Measurements from ENCODE around the gene WT1. TPM values are rescaled to one million over a fixed set of nuclear protein-coding genes. Genes with fewer than 3 reads are reported as not detected.
A peak's percentile ranks its signal among the peaks of the same experiment; 100 is the strongest.

WT1 gene
- total RNA-seq, 1 donor from 2014 or later = not detected

DNA sequence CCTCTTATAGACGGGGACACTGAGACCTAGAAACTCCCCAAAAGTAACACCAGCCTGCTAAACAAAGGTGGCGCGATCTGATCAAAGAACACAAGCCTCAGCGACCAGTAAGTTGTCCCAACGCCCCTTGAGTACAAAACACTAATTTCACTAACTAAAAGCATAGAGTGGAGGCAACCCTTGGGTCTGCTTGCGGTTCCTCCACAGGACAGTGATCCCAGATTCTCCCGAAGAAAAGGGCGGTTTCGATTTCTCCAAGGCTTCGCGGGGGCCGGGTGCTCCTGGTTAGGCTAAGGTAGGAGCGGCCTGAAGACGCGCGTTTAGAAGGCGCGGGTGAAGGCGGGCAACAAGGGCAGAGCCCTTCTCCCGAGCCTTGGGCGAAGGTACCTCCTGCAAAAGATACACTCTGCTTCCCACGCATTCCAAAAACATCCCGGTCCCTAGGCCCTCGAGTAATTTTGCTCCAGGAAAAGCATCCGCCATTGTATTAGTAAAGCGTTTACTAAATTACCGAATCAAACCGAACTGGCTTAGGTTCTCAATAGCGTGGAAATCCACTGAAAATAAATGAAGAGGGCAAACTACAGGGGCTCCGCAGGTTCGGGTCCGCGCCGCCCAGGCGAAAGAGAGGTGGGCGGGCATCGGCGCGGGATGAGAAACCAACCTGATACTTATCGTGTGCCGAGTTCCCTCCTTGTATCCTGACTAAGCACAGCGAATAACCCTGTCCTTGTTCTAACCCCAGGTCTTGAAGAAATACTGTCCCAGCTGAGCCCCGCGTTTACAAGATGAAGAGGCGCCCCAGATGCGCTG, 2.0 kb downstream of the WT1 start:
- Mint-ChIP-seq H3K4me1 (peaks cover 31% of the 10 kb centered on the region), H3K27ac (no peak overlapping the region), H3K4me3 (peak overlapping the region; percentile 70), H3K27me3 (ENCODE audit: insufficient read depth, low read depth) (peaks cover 88% of the 10 kb centered on the region), H3K9me3 (peaks cover 2% of the 10 kb centered on the region), H3K36me3 (no peaks in the 10 kb centered on the region)
- peak; percentile 93 for TF ChIP-seq EZH2phosphoT487 (IDR thresholded peaks at IDR 0.05)
- TF ChIP-seq EZH2 (IDR thresholded peaks at IDR 0.05) = peak; percentile 94
- TF ChIP-seq, protein P1, sequence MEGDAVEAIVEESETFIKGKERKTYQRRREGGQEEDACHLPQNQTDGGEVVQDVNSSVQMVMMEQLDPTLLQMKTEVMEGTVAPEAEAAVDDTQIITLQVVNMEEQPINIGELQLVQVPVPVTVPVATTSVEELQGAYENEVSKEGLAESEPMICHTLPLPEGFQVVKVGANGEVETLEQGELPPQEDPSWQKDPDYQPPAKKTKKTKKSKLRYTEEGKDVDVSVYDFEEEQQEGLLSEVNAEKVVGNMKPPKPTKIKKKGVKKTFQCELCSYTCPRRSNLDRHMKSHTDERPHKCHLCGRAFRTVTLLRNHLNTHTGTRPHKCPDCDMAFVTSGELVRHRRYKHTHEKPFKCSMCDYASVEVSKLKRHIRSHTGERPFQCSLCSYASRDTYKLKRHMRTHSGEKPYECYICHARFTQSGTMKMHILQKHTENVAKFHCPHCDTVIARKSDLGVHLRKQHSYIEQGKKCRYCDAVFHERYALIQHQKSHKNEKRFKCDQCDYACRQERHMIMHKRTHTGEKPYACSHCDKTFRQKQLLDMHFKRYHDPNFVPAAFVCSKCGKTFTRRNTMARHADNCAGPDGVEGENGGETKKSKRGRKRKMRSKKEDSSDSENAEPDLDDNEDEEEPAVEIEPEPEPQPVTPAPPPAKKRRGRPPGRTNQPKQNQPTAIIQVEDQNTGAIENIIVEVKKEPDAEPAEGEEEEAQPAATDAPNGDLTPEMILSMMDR (IDR thresholded peaks at IDR 0.05) = no peak
- no peaks in the 10 kb centered on the region for H3K36me3 ChIP-seq
- no peaks in the 10 kb centered on the region for H3K9me3 ChIP-seq (ENCODE audit: low read depth)
- H3K4me3 ChIP-seq = no peak overlapping the region
- H4K20me1 ChIP-seq (ENCODE audit: low read depth) = peaks cover 97% of the 10 kb centered on the region
- H3K4me1 ChIP-seq = peaks cover 20% of the 10 kb centered on the region
- DNase-seq (ENCODE audit: low spot score) = peak; percentile 30
- H3K79me2 ChIP-seq (ENCODE audit: low read depth) = no peaks in the 10 kb centered on the region
- H2AFZ ChIP-seq (replicated peaks) = no peak overlapping the region
- H3K4me2 ChIP-seq = no peak overlapping the region
- H3K9ac ChIP-seq = no peak overlapping the region
- H3K27ac ChIP-seq = no peak overlapping the region
- peaks cover 1% of the 10 kb centered on the region for H3F3A ChIP-seq (ENCODE audit: low read depth)
- H3K27me3 ChIP-seq = peaks cover 100% of the 10 kb centered on the region

DNA sequence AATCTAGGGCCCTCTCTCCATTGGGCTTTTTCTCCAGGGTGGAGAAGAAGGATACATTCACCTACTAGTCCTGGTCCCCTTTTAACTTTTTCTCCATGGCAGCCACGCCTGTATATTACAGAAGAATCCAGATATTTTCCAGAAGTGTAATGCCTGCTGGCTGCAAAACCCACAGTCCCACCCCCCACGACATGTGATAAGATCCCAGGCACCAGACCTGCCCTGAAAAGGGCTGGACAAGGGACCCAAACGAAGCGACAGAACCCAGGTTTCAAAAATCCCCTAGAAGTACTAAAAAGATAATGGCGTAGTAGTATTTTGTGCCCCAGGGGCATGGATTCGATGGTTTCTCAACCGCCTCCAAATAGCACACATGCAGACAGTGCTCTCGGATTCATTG, 2.8 kb downstream of the WT1 start:
- H3K27ac Mint-ChIP-seq = no peak overlapping the region
- H3K27ac ChIP-seq = no peak overlapping the region
- peaks cover 100% of the 10 kb centered on the region for H3K27me3 ChIP-seq
- H3K9me3 ChIP-seq (ENCODE audit: low read depth) = no peaks in the 10 kb centered on the region
- peaks cover 20% of the 10 kb centered on the region for H3K4me1 ChIP-seq
- H3K36me3 ChIP-seq = no peaks in the 10 kb centered on the region
- H3K4me3 Mint-ChIP-seq = no peak overlapping the region
- H4K20me1 ChIP-seq (ENCODE audit: low read depth) = peaks cover 97% of the 10 kb centered on the region
- H3K4me1 Mint-ChIP-seq = peaks cover 29% of the 10 kb centered on the region
- no peaks in the 10 kb centered on the region for H3K36me3 Mint-ChIP-seq
- H3K9ac ChIP-seq = no peak overlapping the region
- H2AFZ ChIP-seq (replicated peaks) = no peak overlapping the region
- H3K9me3 Mint-ChIP-seq = peaks cover 2% of the 10 kb centered on the region
- no peak overlapping the region for H3K4me2 ChIP-seq
- H3K79me2 ChIP-seq (ENCODE audit: low read depth) = no peaks in the 10 kb centered on the region
- H3F3A ChIP-seq (ENCODE audit: low read depth) = peaks cover 9% of the 10 kb centered on the region
- TF ChIP-seq EZH2 (IDR thresholded peaks at IDR 0.05) = no peak
- DNase-seq (ENCODE audit: low spot score) = no peak
- no peak overlapping the region for H3K4me3 ChIP-seq
- H3K27me3 Mint-ChIP-seq (ENCODE audit: insufficient read depth, low read depth) = peaks cover 88% of the 10 kb centered on the region

DNA sequence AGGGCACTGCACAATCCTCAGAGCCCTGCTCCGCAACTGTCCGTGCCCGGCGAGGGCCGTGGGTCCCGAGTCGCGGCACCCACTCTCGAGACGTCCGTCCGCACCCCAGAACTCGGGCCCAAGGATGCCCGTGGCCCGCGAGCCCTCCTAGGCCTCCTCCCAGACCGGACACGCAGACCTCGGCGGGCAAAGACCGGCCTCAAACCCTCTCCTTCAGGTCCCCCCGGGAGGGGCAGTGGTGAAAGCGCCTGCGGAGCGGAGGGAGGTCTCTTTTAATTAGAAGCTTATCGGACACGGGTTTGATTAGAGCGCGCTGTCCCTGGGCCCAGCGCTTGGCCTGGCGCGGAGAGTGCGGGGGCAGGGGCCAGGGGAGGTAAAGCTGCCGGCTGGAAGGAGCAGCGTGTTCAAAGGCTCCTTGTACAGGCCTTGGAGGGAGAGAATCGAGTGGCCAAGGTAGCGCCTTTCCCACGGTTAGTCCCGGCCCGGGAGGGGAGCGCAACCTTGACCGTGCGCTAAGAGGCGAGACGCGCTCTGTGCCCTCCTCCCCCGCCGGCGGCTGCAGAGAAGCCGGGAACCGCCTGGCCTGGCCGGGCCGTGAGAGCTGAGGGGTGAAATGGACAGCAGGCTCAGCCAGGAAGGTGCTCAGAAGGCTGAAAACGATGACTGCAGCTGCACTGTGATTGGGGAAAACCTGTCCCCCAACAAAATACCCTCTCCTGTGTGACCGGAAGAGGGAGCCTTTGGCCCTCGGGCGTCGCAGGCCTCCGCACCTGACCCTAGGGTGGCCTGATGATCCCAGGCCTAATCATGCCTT, 4.6 kb downstream of the WT1 start:
- H3K9ac ChIP-seq = no peak overlapping the region
- H3K9me3 Mint-ChIP-seq = peaks cover 2% of the 10 kb centered on the region
- H4K20me1 ChIP-seq (ENCODE audit: low read depth) = peaks cover 95% of the 10 kb centered on the region
- H3K79me2 ChIP-seq (ENCODE audit: low read depth) = no peaks in the 10 kb centered on the region
- H3F3A ChIP-seq (ENCODE audit: low read depth) = peaks cover 9% of the 10 kb centered on the region
- no peaks in the 10 kb centered on the region for H3K36me3 Mint-ChIP-seq
- peaks cover 12% of the 10 kb centered on the region for H3K4me1 ChIP-seq
- peak overlapping the region; percentile 33 for H3K4me3 ChIP-seq
- peaks cover 88% of the 10 kb centered on the region for H3K27me3 Mint-ChIP-seq (ENCODE audit: insufficient read depth, low read depth)
- H3K9me3 ChIP-seq (ENCODE audit: low read depth) = no peaks in the 10 kb centered on the region
- no peak overlapping the region for H2AFZ ChIP-seq (replicated peaks)
- peak overlapping the region; percentile 72 for H3K4me3 Mint-ChIP-seq
- H3K36me3 ChIP-seq = no peaks in the 10 kb centered on the region
- peak overlapping the region; percentile 74 for H3K4me2 ChIP-seq
- DNase-seq (ENCODE audit: low spot score) = peak; percentile 74
- TF ChIP-seq EZH2phosphoT487 (IDR thresholded peaks at IDR 0.05) (peak; percentile 73), EZH2 (IDR thresholded peaks at IDR 0.05) (peak; percentile 92)
- TF ChIP-seq, protein P1 (IDR thresholded peaks at IDR 0.05) = peak; percentile 57
- peaks cover 100% of the 10 kb centered on the region for H3K27me3 ChIP-seq
- no peak overlapping the region for H3K27ac Mint-ChIP-seq
- H3K27ac ChIP-seq = no peak overlapping the region
- H3K4me1 Mint-ChIP-seq = peaks cover 24% of the 10 kb centered on the region
